Measurements from ENCODE around the gene MXD1.

- TF ChIP-seq MAX (IDR thresholded peaks at IDR 0.05; ENCODE audit: insufficient read depth, insufficient read length), result no peak
- no peak for TF ChIP-seq POLR2A (IDR thresholded peaks at IDR 0.05; ENCODE audit: low read depth, low read length)
These were observed 44.5 kb downstream of the MXD1 start for GRCh38 chr2:69959425-69959824.

Data from endothelial cell of umbilical vein (primary cell).